Breast epithelium (tissue), 3 donors: Measurements from ENCODE around the gene FAM25A.

Experiments used
- CTCF ChIP-seq, 3 donors: fragments of 450-650 bp; IDR thresholded peaks; one replicate each; pipeline ENCODE4 v1.5.1; 2016 to 2017; ENCODE audit warnings: antibody characterized with exemption in 3 of 3, mild to moderate bottlenecking in 3 of 3, moderate library complexity in 3 of 3
- POLR2A ChIP-seq: fragments of 450-650 bp; IDR thresholded peaks from one replicate; pipeline ENCODE4 v1.6.1; 2016; ENCODE audit warnings: antibody characterized with exemption, mild to moderate bottlenecking, moderate library complexity

GRCh38 chr10:87059401-87059800 lies 39.3 kb downstream of the FAM25A start:
- TF ChIP-seq CTCF (IDR thresholded peaks at IDR 0.05) (no peak), POLR2A (no peak)
